DND-41 (cell line): ENCODE results near the gene ACTL6B.
A peak's percentile ranks its signal among the peaks of the same experiment; 100 is the strongest.

Experiments
- ATAC-seq: fragments of 200-7000 bp; cut with Tn5 transposase; 3 replicates; pipeline ENCODE4 v1.9.1; 2021; ENCODE audit warnings: low read depth; ENCODE audit not compliant: insufficient read depth
- DNase-seq: peaks from one replicate; pipeline ENCODE4 v3.0.0-alpha.2; 2020
- H2AFZ ChIP-seq: 2 replicates; pipeline ENCODE4 v1.6.0; 2012; ENCODE audit warnings: low read depth, low read length
- H3K27ac ChIP-seq: 2 replicates; pipeline ENCODE4 v1.5.1; 2012; ENCODE audit warnings: low read length, inconsistent platforms
- H3K27me3 ChIP-seq: fragments of 200-600 bp; sonication (generic); 2 replicates; pipeline ENCODE4 v1.6.0; 2012; ENCODE audit warnings: low read length, mild to moderate bottlenecking, inconsistent platforms; ENCODE audit not compliant: insufficient read depth, poor library complexity
- H3K36me3 ChIP-seq: 2 replicates; pipeline ENCODE4 v1.5.1; 2012; ENCODE audit warnings: low read length, inconsistent platforms; ENCODE audit not compliant: insufficient read depth
- H3K4me1 ChIP-seq: 2 replicates; pipeline ENCODE4 v1.5.1; 2012; ENCODE audit warnings: mild to moderate bottlenecking, low read length; ENCODE audit not compliant: insufficient read depth
- H3K4me2 ChIP-seq: 2 replicates; pipeline ENCODE4 v1.6.0; 2012; ENCODE audit warnings: mild to moderate bottlenecking, moderate library complexity, low read length, inconsistent platforms; ENCODE audit not compliant: insufficient read depth
- H3K4me3 ChIP-seq, 2 experiments: fragments of 200-600 bp in 1 of 2; shearing (Covaris generic) in 1 of 2; 2 replicates each; pipeline ENCODE4 v1.5.1; 2012 to 2016; ENCODE audit warnings: inconsistent platforms in 2 of 2, low read length in 2 of 2, mild to moderate bottlenecking in 2 of 2, low read depth in 1 of 2, moderate library complexity in 1 of 2
- H3K79me2 ChIP-seq: 2 replicates; pipeline ENCODE4 v1.6.0; 2012; ENCODE audit warnings: low read length, inconsistent platforms; ENCODE audit not compliant: insufficient read depth
- H3K9ac ChIP-seq: 2 replicates; pipeline ENCODE4 v1.6.0; 2012; ENCODE audit warnings: low read depth, mild to moderate bottlenecking, inconsistent platforms, low read length, moderate library complexity
- H3K9me3 ChIP-seq: 2 replicates; pipeline ENCODE4 v1.5.1; 2012; ENCODE audit warnings: low read length, moderate library complexity, mild to moderate bottlenecking, inconsistent platforms; ENCODE audit not compliant: insufficient read depth, severe bottlenecking
- H4K20me1 ChIP-seq: 2 replicates; pipeline ENCODE4 v1.6.0; 2012; ENCODE audit warnings: low read length; ENCODE audit not compliant: insufficient read depth
- CTCF ChIP-seq: IDR thresholded peaks from 2 replicates; pipeline ENCODE4 v1.5.1; 2012; ENCODE audit warnings: borderline replicate concordance, low read length, moderate library complexity, mild to moderate bottlenecking; ENCODE audit not compliant: poor library complexity, severe bottlenecking; ENCODE audit errors: extremely low read depth
- EZH2 ChIP-seq: IDR thresholded peaks from 3 replicates; pipeline ENCODE4 v1.6.1; 2012; ENCODE audit warnings: borderline replicate concordance, low read depth, mild to moderate bottlenecking, moderate library complexity, low read length, inconsistent platforms; ENCODE audit not compliant: severe bottlenecking

Gene ACTL6B

GRCh38 chr7:100673942-100674410 lies 17.7 kb upstream of the ACTL6B start:
- Histone ChIP-seq H2AFZ (peak overlapping the region; percentile 82), H3K4me1 (peaks cover 22% of the 10 kb centered on the region), H3K36me3 (peaks cover 28% of the 10 kb centered on the region), H3K4me2 (peak overlapping the region; percentile 94), H4K20me1 (peaks cover 44% of the 10 kb centered on the region), H3K9ac (peak overlapping the region; percentile 91), H3K79me2 (peaks cover 46% of the 10 kb centered on the region), H3K27ac (peak overlapping the region; percentile 89), H3K9me3 (no peaks in the 10 kb centered on the region), H3K4me3 (peak overlapping the region; percentile 88 to 98; a peak in 3 of 4 replicates), H3K27me3 (no peaks in the 10 kb centered on the region)
- no peak for TF ChIP-seq CTCF
- TF ChIP-seq EZH2, result no peak
- peak; percentile 0; the same call in 1 of the 3 replicates for ATAC-seq
- peak; percentile 60 for DNase-seq

GRCh38 chr7:100673302-100673941 lies 17.2 kb upstream of the ACTL6B start, which contains the start of gene GNB2:
Gene GNB2, plus strand, starts transcription at chr7:100673740. Its CDS starts 2,526 bp downstream, at chr7:100676266.
- ATAC-seq, result peak; percentile 73
- Histone ChIP-seq H3K9me3 (no peaks in the 10 kb centered on the region), H3K36me3 (peaks cover 23% of the 10 kb centered on the region), H3K79me2 (peaks cover 46% of the 10 kb centered on the region), H3K27me3 (no peaks in the 10 kb centered on the region), H3K4me3 (peak within 1 kb of the TSS; percentile 88 to 98), H3K27ac (peak within 1 kb of the TSS; percentile 92), H2AFZ (peak within 1 kb of the TSS; percentile 84), H3K9ac (peak within 1 kb of the TSS; percentile 91), H3K4me2 (peak within 1 kb of the TSS; percentile 94), H4K20me1 (peaks cover 39% of the 10 kb centered on the region), H3K4me1 (peaks cover 22% of the 10 kb centered on the region)
- peak; percentile 99 for DNase-seq
- TF ChIP-seq CTCF (no peak), EZH2 (no peak)

- Histone ChIP-seq H3K4me2 (no peak overlapping the region), H3K4me3 (no peak overlapping the region), H3K27ac (no peak overlapping the region), H2AFZ (no peak overlapping the region), H3K27me3 (no peaks in the 10 kb centered on the region), H3K36me3 (peaks cover 5% of the 10 kb centered on the region), H3K79me2 (peaks cover 30% of the 10 kb centered on the region), H3K4me1 (peaks cover 20% of the 10 kb centered on the region), H3K9me3 (no peaks in the 10 kb centered on the region), H4K20me1 (peaks cover 21% of the 10 kb centered on the region), H3K9ac (no peak overlapping the region)
- no peak for DNase-seq
- TF ChIP-seq EZH2, result no peak
- no peak for TF ChIP-seq CTCF
- ATAC-seq, result no peak
These were observed 15.4 kb upstream of the ACTL6B start for GRCh38 chr7:100671353-100672327.
